GM18517 (cell line): ENCODE data around the gene ARHGAP19.
"Not testable (repeated sequence)": the region's sequence is repeated elsewhere in the genome, so short reads cannot be mapped to it uniquely, and the experiment has no call there.

ENCODE experiments used
- ATAC-seq: cut with Tn5 transposase; IDR thresholded peaks from one replicate; pipeline ENCODE4 v1.9.1; 2021; ENCODE audit warnings: mild to moderate bottlenecking, moderate library complexity; ENCODE audit not compliant: unreplicated experiment

ARHGAP19 gene

GRCh38 chr10:97290076-97290475, 2.4 kb downstream of the ARHGAP19 start:
- not testable (repeated sequence) for ATAC-seq

DNA sequence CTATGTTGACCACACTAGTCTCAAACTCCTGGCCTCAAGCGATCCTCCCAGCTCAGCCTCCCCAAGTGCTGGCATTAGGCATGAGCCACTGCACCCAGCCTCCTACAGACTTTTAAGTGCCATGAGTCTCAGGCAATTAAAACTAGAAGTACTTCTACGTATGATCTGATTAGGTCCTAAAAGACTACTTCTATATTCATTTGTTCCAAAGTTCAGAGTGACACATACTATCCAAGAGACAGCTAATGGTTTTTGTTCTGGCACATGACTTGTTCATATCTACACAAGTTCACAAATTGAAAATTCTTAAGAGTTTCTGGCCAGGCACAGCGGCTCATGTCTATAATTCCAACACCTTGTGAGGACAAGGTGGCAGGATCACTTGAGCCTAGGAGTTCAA, 11.7 kb downstream of the ARHGAP19 start:
- ATAC-seq = no peak

DNA sequence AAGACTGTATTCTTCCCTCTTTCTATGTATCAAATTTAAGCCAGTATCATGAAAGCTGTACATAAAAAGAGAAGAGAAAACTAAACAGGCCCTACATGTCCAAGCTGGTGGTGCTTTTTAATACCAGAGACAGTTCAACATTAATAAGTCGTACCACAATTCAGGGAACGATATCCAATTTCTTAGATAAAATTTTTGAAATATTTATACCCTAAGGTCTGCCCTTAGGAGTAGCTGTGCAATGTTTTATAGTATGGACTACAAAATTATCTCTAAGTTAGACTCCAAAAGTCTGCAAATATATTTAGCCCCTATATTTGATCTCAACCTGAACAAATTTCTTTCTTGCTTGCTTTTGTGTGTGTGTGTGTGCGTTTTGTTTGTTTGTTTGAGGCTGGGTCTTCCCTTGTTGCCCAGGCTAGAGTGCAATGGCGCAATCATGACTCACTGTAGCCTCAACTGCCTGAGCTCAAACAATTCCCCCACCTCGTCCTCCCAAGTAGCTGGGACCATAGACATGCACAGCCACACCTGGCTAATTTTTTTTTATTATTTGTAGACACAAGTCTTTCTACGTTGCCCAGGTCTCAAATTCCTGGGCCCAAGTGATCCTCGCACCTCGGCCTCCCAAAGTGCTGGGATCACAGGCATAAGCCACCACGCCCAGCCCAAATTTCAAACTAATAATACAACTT, 13.2 kb downstream of the ARHGAP19 start:
- ATAC-seq = no peak

GRCh38 chr10:97278491-97278989, 13.9 kb downstream of the ARHGAP19 start:
- no peak for ATAC-seq

GRCh38 chr10:97277551-97277950, 14.9 kb downstream of the ARHGAP19 start:
- ATAC-seq = no peak

DNA sequence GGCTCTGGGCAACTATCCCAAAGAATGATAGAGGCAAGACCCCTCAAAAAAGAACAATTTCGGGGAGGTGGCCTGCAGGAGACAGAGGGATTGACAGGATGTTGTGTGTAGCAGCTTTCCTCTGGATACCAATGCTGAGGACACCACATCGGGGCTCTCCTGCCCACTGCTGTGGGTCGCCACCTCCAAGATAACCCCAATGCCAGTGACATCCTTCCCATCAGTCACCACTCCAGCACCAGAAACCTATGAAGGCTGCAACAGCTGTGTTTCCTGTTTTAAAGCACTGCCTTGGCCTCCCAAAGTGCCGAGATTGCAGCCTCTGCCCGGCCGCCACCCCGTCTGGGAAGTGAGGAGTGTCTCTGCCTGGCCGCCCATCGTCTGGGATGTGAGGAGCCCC, 17.6 kb downstream of the ARHGAP19 start:
- ATAC-seq = no peak

- ATAC-seq = no peak
Observed at GRCh38 chr10:97273700-97274099, 18.7 kb downstream of the ARHGAP19 start.

DNA sequence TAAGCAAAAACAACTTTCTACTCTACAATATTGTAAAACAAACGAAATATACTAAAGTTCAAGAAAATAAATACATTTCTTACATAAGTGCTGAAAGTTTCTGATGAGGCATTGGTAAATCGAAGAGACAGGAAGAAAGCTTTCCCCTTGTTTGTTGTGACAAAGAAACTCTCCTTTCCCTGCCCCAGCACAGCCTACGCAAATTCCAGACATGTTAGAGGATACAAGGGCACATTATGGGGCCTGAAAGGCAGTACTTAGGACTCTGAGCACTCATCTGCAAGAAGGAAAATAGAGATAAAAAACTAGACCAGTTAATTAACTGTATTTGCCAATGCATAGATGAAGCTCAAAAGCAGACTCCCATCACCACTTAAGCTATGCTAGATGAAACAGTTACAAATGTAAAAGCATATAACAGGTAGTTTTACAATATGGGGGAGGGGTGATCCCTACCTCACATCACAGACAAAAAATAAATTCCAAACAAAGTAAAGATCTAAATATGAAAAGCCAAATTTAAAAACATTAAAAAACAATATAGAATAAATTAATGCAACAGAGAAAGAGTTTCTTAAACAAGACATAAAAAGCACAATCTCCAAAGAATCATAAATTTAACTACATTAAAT, 21.8 kb downstream of the ARHGAP19 start:
- no peak for ATAC-seq

- ATAC-seq = no peak
Observed at GRCh38 chr10:97267671-97268070, 24.8 kb downstream of the ARHGAP19 start.

GRCh38 chr10:97265095-97265494, 27.3 kb downstream of the ARHGAP19 start:
- ATAC-seq = not testable (repeated sequence)

DNA sequence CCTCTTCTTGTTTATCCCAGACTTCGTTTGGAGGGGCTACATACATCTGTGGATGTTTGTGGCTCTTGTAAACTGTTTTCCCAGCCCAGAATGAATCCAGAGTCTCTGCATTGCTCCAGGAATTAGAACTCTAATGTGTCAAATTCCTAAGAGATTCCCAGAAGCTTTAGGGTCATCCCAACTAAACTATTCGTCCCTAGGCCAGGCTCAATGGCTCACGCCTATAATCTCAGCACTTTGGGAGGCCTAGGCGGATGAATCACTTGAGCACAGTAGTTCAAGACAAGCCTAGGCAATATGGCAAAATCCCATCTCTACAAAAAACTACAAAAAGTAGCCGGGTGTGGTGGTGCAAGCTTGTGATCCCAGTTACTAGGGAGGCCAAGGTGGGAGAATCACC, 28.5 kb downstream of the ARHGAP19 start:
- no peak for ATAC-seq

DNA sequence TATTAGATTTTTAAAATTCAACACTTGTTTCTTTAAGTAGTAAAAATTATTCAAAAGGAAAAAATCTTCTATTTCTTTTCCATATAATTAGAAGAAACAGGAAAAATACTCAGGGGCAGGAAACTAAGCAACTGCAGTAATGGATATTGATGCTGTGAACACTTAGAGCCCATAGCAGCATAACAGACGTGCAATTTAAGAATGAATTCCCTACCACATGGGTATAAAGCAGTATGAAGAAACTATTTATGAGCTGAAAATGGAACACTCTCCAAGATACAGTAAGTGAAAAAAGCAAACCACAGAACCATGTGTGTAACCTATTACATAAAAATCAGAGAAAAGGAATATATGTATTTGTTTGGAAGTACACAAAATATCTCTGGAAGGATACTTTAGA, 30.8 kb downstream of the ARHGAP19 start:
- ATAC-seq = no peak

DNA sequence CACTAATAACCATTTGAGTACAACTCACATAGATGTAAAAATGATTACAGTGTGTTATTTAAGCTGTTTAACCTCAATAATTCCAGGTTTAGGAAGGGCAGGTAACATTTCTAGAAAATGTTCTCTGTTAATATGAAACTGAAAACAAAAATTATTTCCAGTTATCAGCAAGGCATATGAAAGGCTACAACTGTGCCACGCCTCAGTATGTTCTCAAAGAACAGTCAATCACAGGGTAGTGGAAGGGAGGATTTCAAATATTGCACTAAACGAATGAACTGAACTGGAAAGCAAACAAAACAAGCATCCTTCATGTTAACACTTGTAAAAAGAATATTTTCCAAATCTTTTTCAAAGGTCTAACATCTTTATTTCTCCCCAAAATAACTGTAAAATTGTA, 31.3 kb downstream of the ARHGAP19 start:
- ATAC-seq = no peak

- no peak for ATAC-seq
Observed at GRCh38 chr10:97259119-97259518, 33.3 kb downstream of the ARHGAP19 start.

GRCh38 chr10:97256356-97256755, 36.1 kb downstream of the ARHGAP19 start:
- ATAC-seq = no peak

DNA sequence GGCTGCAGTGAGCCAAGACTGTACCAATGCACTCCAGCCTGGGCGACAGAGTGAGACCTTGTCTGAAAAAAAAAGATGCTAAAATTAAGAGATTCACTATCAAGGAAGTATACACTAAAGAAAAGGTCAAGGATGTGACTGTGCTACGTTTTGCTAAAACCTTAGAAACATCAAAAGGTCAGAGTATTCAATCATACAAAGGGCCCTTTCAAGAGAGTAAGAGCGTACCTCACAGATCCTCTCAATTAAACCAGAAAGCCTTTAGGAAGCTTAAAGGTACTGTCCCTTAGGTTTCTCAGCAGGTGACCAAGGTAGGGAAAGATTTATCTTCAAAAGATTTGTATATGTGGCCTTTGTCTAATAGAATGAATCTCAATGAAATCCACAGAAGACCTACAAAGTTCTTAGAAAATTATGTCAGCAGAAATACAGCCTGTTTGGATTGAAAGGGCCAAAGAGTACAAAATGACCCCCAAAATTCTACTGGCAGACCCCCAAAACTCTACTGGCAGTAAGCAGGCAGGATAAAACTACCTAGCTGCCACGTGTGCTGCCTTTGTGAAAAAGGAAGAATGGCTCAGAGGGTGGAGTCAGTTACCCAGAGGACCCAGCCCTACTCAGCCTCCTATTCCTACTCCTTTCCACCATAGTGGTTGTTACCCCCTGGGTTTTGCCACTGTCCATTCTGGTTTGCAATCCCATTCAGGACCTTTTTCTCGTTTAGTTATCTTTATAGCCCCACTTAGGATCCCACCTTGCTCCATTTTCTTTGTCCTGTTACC, 36.7 kb downstream of the ARHGAP19 start:
- no peak for ATAC-seq

DNA sequence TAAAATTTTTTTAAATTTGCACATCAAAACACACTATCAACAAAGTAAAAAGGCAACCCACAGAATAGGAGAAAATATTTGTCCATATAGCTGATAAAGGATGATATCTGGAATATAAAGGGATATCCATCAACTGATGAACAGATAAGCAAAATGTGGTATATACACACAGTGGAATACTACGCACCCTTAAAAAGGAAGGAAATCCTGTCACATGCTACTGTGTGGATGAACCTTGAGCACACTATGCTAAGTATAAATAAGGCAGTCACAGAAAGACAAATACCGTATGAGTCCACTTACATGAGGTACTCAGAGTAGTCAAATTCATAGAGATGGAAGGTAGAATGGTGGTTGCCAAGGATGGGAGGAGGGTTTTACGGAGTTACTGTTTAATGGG, 37.7 kb downstream of the ARHGAP19 start:
- ATAC-seq = no peak

- ATAC-seq = no peak
Observed at GRCh38 chr10:97250952-97251351, 41.5 kb downstream of the ARHGAP19 start.

- ATAC-seq = no peak
Observed at GRCh38 chr10:97243836-97244235, 48.6 kb downstream of the ARHGAP19 start.

DNA sequence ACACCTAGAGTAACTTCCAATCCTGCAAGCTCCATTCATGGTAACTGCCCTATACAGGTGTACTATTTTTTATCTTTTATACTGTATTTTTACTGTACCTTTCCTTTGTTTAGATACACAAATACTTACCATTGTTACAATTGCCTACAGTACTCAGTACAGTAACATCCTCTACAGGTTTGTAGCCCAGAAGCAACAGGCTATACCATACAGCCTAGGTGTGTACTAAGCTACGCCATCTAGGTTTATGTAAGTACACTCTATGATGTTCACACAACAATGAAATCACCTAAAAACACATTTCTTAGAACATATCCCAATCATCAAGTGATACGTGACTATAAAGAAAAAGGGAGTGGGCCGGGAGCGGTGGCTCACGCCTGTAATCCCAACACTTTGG, 53.6 kb downstream of the ARHGAP19 start:
- no peak for ATAC-seq

DNA sequence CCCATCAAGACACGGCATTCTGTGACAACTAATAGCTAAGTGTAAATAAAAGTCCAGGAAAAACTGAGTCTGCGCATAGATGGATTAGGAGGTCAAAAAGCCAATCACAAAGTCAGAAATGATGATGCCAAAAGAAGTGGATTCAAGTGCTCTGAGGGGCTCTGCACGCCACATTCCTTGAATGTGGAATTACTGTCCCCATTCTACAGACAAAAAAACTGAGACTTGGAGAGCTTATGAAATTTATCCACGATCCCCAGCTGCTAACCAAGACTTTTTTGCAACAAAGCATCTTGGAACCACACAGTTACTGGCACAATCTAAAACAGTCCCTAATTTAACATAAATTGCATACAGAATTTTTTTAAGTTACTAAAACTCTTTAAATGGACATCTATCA, 57.1 kb downstream of the ARHGAP19 start:
- no peak for ATAC-seq

- no peak for ATAC-seq
Observed at GRCh38 chr10:97234400-97234799, 58.0 kb downstream of the ARHGAP19 start.
